ENCODE results near the gene TRMT10A. TPM values are rescaled to one million over a fixed set of nuclear protein-coding genes. Genes with fewer than 3 reads are reported as not detected.

The TRMT10A gene
- total and polyA plus RNA-seq, 2 donors (not counting 1 experiment from before 2014, with no cell fraction given) = 6.0 to 11.1 TPM

GRCh38 chr4:99504804-99505502, 58.9 kb downstream of the TRMT10A start:
- Histone ChIP-seq H2AFZ (ENCODE audit: low read length) (no peak overlapping the region), H3K27ac (ENCODE audit: insufficient read depth, low read length) (no peak overlapping the region), H3K4me2 (ENCODE audit: extremely low read depth, insufficient read depth, low read length) (no peak overlapping the region), H3K9me3 (ENCODE audit: control insufficient read depth, insufficient read depth, low read depth, low read length) (no peaks in the 10 kb centered on the region), H3K4me3 (replicated peaks in 1 of 4; ENCODE audit: control extremely low read depth in 1 of 4, insufficient read depth in 1 of 4, low read depth in 3 of 4, low read length in 4 of 4) (no peak overlapping the region), H3K36me3 (ENCODE audit: control insufficient read depth, insufficient read depth, low read length) (no peaks in the 10 kb centered on the region), H3K79me2 (ENCODE audit: control insufficient read depth, insufficient read depth, low read length) (no peaks in the 10 kb centered on the region), H3K9ac (ENCODE audit: insufficient read depth, low read length) (no peak overlapping the region), H3K27me3 (ENCODE audit: control insufficient read depth, insufficient read depth, low read length) (no peaks in the 10 kb centered on the region), H3K4me1 (ENCODE audit: control insufficient read depth, extremely low read depth, insufficient read depth, low read length) (no peaks in the 10 kb centered on the region), H4K20me1 (ENCODE audit: control insufficient read depth, extremely low read depth, insufficient read depth, low read length) (no peaks in the 10 kb centered on the region)
- TF ChIP-seq, protein P1, sequence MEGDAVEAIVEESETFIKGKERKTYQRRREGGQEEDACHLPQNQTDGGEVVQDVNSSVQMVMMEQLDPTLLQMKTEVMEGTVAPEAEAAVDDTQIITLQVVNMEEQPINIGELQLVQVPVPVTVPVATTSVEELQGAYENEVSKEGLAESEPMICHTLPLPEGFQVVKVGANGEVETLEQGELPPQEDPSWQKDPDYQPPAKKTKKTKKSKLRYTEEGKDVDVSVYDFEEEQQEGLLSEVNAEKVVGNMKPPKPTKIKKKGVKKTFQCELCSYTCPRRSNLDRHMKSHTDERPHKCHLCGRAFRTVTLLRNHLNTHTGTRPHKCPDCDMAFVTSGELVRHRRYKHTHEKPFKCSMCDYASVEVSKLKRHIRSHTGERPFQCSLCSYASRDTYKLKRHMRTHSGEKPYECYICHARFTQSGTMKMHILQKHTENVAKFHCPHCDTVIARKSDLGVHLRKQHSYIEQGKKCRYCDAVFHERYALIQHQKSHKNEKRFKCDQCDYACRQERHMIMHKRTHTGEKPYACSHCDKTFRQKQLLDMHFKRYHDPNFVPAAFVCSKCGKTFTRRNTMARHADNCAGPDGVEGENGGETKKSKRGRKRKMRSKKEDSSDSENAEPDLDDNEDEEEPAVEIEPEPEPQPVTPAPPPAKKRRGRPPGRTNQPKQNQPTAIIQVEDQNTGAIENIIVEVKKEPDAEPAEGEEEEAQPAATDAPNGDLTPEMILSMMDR (conservative IDR thresholded peaks at IDR 0.05 in 1 of 2, IDR thresholded peaks at IDR 0.05 in 1 of 2; ENCODE audit: low read depth in 1 of 2, low read length in 2 of 2) = no peak
- TF ChIP-seq EZH2 (IDR thresholded peaks at IDR 0.05; ENCODE audit: low read length, missing control alignments) = no peak
- DNase-seq (ENCODE audit: low read depth in 2 of 2) = no peak

Other genes starting within 250 kb of the TRMT10A start
- gene ADH1B, start 242.6 kb downstream of the TRMT10A start, total RNA-seq = 364 and 844 TPM in 2 replicates
- gene ADH1B, start 242.6 kb downstream of the TRMT10A start, polyA plus RNA-seq = 106 and 188 TPM in 2 replicates
- gene ADH1C, start 211.3 kb downstream of the TRMT10A start, total RNA-seq = 0.77 and 0.83 TPM in 2 replicates
- 0.35 and 1.2 TPM in 2 replicates for gene ADH1C, start 211.3 kb downstream of the TRMT10A start, polyA plus RNA-seq
- gene ADH7, start 128.7 kb downstream of the TRMT10A start, total RNA-seq = 0.17 TPM in 1 of 2 replicates, not detected in the other
- gene ADH7, start 128.7 kb downstream of the TRMT10A start, polyA plus RNA-seq = not detected in 2 replicates
- not detected in 2 replicates for gene C4orf17, start 53.0 kb downstream of the TRMT10A start, total RNA-seq
- not detected in 2 replicates for gene C4orf17, start 53.0 kb downstream of the TRMT10A start, polyA plus RNA-seq
- gene MTTP, start 10.8 kb upstream of the TRMT10A start, total RNA-seq = 0.26 and 0.83 TPM in 2 replicates
- gene MTTP, start 10.8 kb upstream of the TRMT10A start, polyA plus RNA-seq = 0.03 and 0.05 TPM in 2 replicates
- under 0.01 TPM in 1 of 2 replicates, not detected in the other for gene C4orf54, start 93.8 kb upstream of the TRMT10A start, total RNA-seq
- gene C4orf54, start 93.8 kb upstream of the TRMT10A start, polyA plus RNA-seq = 0.01 TPM in 2 replicates

All from fibroblast of lung (primary cell).